ENCODE results near the gene ATXN7. TPM values are rescaled to one million over a fixed set of nuclear protein-coding genes. Genes with fewer than 3 reads are reported as not detected.
A peak's percentile ranks its signal among the peaks of the same experiment; 100 is the strongest.

The ATXN7 gene, protein sequence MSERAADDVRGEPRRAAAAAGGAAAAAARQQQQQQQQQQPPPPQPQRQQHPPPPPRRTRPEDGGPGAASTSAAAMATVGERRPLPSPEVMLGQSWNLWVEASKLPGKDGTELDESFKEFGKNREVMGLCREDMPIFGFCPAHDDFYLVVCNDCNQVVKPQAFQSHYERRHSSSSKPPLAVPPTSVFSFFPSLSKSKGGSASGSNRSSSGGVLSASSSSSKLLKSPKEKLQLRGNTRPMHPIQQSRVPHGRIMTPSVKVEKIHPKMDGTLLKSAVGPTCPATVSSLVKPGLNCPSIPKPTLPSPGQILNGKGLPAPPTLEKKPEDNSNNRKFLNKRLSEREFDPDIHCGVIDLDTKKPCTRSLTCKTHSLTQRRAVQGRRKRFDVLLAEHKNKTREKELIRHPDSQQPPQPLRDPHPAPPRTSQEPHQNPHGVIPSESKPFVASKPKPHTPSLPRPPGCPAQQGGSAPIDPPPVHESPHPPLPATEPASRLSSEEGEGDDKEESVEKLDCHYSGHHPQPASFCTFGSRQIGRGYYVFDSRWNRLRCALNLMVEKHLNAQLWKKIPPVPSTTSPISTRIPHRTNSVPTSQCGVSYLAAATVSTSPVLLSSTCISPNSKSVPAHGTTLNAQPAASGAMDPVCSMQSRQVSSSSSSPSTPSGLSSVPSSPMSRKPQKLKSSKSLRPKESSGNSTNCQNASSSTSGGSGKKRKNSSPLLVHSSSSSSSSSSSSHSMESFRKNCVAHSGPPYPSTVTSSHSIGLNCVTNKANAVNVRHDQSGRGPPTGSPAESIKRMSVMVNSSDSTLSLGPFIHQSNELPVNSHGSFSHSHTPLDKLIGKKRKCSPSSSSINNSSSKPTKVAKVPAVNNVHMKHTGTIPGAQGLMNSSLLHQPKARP
- total RNA-seq: 10.9 TPM

DNA sequence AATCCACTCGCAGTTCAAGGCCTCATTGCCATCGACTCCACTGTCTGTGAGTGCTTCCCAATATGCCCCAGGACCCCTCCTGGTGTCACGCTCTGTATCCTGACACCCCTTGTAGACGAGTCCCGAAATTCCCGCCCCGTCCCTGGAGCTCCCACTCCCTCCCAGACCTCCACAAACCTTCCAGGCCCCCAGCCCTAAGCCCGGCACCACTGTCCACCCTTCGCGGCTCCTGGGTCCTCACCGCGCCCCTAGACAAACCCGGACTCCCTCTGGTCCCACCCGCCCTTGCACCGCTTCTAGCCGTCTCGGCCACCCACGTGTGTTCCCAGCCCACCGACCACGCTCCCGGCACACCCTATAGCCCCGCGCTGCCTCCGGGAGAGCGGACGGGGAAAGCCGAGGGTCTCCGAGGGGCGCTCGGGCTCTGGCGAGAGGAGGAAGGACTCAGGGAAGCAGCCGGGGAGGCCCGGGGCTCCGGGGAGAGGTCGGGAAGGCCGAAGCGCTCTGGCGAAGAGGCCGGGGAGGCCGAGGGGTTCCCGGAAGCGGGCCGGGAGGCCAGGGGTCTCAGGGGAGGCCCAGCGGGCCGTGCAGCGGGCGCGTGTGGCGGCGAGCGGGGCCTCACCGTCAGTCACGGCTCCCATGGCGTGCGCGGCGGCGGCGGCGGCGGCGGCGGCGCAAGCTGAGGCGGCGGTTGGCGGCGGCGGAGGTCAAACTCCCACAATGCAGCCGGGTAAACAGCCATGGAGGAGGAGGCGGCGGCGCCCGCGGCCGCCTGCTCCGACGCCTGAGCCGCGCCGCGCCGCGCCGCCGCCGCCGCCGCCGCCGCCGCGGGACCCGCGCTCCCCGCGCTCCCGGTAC is at the start of gene ATXN7, which contains the start of gene THOC7:
Gene ATXN7, plus strand, starts transcription at position 718 of the 858 bp plus-strand sequence. CDS start 48,732 bp downstream, outside the sequence.
Gene THOC7, minus strand, starts transcription at position 656 of the 858 bp plus-strand sequence. Its CDS starts 15 bp downstream, at position 641.
- DNase-seq: peak; percentile 32

DNA sequence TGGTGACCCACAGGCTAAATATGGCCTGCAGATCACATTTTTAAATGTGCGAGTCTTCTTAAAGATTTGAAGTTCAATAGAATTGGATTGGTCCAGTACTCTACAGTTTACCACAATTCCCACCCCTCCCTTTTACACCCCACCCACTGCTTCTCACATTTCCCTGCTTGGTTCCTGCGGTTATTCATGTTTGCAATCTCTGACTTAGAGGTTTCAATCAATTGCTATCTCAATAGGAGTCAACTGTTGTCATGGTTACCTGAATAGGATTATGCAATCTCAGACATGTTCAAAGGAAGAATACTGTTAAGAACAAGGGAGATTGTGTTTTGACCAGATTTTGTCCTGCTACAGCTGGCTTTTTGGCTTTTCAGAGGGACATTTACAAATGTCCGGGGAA is 49.4 kb upstream of the ATXN7 start:
- DNase-seq: no peak

DNA sequence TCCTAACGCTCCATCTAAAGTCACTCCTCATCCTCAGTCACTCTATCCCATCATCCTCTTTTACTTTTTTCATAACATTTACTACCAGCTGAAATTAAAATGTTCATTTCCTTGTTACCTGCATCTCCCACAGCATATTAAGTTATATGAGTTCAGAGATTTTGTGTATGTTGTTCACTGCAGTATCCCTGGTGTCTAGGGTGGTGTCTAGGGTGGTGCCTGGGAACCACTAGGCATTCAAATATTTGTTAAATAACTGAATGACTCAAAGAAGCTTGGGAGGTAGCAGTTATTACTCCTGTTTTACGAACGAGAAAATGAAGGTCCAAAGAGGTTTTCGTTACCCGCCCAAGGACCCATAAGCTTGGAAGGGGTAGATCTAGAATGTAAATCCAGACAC is 46.4 kb upstream of the ATXN7 start:
- DNase-seq: no peak

DNA sequence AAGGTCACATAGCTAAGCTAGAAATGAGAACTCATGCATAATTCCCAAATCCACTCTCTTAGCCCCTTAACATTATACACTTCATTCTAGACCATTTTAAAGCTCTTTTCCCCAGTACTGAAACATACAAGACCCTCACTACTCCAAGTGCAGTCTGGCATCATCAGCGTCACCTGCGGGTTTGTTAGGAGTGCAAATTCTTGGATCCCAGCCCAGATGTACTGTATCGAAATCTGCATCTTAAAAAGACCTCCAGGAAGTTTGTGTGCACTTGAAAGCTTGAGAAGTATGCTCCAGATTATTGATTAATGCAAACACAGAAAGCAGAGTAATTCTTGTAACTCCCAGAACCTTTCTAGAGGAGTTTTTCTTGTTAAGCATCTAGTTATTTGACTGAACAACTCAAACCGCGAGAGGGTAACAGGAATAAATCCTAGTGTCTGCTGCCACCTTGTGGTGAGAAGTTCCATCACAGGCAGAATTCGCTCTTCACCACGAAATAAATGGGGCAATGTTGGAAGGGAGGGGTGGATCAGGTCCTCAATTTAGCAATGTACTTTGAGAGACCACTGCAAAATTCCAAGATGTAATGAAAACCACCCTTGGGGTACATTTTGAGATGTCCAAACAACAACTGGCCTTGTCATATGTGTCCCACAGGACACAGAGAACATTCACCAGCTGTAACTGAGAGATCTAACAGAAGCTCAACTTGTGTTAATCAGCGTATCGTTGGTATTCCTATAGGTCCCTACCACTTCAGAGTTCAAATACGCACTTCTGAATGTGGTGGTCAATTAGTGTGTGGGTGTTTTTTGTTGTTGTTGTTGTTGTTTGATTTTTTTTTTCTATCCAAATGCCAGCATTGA is 45.2 kb upstream of the ATXN7 start:
- peak; percentile 25 for DNase-seq

DNA sequence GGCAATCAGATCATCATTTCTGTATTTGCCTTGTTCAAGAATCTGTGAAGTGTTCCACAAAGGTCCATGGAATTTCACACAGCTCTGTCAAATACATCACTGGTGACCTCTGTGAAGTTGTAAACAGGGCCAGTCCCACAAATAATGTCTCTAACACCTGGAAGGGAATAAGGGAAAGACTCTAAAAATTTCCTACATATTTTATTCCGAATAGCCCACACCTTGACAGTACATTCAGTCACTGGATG is 44.6 kb upstream of the ATXN7 start, which contains the start of gene C3orf49:
Gene C3orf49, plus strand, starts transcription at position 149 of the 248 bp plus-strand sequence. CDS start 173 bp downstream, outside the sequence.
- no peak for DNase-seq

DNA sequence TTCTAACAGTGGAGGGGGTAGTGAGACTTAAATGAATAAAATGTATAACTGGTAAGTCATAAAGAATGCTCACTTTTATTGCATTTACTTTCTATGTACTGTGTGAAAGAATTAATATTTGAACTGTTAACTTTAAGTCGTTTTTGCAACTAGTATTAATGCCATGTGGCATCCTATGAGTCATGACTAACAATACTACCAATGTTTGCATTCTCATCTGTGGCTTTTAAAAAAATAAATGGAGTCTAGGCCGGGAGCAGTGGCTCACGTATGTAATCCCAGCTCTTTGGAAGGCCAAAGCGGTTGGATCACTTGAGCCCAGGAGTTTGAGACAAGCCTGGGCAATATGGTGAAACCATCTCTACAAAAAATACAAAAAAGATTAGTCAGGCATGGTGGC is 39.4 kb upstream of the ATXN7 start:
- no peak for DNase-seq

DNA sequence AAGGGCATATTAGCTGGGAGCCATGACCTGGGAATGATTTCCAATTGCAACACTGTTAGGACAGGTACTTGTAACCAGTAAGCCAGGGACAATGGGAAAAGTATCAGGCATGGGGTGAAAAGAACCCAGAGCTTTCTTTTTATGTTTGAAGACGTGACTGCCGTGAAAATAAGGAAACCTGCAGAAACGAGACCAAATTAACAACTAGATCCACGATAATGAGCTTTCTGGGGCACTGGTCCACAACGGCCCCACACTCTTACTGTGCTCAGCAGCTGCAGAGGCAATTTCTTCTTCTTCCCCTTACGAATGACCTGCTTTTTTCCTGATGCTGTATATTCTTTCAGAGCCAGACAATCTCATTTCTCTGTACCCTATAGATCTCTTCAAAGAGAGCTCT is 33.1 kb upstream of the ATXN7 start:
- no peak for DNase-seq

DNA sequence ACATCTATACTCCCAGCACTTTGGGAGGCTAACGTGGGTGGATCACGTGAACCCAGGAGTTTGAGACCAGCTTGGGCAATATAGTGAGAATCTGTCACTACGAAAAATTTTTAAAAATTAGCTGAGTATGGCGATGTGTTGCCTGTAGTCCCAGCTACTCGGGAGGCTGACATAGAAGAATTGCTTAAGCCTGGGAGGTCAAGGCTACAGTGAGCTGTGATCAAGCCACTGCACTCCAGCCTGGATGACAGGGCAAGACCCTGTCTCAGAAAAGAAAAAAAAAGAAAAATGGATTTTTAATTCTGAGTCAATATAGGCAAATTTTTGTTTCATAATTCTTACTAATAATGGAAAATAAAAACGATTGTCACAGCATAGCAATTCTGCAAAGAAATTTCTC is 31.3 kb upstream of the ATXN7 start:
- DNase-seq: no peak

DNA sequence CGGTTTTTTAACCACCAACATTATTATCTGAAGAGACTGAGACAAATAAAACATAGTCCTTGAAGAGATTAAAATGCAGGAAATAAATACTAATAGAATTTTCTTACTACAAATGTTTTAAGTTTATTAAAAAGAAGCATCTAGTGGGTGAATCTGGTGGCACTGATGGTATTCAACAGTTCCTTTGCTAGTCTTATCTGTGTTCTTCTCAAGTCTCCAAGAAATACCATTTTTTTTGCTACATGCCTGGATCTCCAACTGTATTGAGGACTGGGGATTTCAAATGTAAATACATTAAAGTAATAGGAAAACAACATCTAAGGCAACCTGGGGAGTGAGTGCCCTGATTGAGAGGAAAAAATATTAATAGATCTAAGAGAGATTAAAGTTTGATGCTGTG is 22.0 kb upstream of the ATXN7 start:
- no peak for DNase-seq

DNA sequence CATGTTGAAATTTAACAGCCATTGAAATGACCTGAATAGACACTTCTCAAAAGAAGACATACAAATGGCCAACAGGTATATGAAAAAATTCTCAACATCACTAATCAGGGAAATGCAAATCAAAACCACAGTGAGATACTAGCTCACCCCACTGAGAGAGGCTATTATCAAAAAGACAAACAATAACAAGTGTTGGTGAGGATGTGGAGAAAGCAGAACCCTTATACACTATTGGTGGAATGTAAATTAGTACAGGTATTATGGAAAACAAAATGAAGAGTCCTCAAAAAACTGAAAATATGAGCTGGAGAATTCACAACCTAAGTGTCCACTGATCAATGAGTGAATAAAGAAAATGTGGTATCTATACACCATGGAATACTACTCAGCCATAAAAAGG is 21.5 kb upstream of the ATXN7 start:
- no peak for DNase-seq

DNA sequence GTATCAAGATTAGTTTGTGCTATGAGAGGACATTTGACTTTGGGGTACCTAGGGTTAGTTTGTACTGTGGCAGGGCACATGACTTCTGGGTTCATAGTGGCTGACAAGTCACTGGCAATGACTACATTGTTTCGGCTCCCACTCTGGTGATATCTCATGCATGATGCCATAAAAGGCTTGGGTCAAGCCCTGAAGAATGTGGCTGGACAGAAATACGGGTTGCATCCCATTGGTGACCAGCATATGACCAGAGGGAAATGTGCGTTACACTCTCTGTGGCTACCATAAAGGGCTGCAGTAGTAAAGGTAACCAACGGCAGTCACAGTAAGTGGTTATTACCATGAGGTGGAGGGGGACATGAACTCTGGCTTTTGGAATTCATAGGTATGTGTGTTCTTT is 18.5 kb upstream of the ATXN7 start:
- no peak for DNase-seq

DNA sequence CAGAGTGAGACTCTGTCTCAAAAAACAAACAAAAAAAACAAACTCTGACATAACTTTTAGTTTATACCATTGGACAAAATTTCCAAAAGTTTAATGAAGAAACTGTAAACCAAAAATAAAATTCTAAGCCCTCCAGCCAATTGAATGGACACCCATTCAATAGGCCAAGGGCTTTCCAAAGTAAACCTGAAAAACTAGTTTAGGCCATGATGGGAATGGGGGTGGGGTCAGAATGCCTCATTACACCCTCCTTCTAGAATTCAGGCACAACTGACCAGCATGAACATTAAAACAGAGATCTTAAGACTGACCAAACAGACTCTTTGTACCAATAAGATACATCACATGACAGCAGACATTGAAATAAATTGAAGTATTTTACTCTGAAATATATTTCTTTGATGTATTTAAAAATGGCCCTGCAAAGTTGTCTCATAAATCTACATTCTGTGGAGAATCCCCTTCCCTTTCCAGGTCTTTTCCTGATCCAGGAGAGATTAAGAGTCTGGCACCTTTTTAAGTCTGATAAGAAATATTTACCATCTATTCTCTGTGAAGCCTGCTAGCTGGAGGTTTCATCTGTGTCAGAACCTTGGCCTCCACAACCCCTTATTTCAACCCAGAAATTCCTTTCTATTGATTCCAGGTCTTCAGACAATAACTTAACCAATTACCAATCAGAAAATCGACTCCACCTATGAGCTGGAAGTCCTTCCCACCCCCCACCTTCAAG is 15.8 kb upstream of the ATXN7 start:
- no peak for DNase-seq

DNA sequence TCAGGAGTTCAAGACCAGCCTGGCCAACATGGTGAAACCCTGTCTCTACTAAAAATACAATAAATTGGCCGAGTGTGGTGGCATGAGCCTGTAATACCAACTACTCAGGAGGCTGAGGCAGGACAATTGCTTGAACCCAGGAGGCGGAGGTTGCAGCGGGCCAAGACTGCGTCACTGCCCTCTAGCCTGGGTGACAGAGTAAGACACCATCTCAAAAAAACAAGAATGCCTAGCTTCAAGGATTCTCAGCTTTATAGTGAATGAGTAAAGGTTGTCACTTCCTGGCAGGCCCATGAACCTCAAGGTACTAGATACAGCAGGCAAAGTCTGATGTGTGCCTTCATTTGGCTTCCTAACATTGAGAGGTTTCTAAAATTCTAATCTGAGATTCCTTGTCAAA is 14.5 kb upstream of the ATXN7 start:
- no peak for DNase-seq

DNA sequence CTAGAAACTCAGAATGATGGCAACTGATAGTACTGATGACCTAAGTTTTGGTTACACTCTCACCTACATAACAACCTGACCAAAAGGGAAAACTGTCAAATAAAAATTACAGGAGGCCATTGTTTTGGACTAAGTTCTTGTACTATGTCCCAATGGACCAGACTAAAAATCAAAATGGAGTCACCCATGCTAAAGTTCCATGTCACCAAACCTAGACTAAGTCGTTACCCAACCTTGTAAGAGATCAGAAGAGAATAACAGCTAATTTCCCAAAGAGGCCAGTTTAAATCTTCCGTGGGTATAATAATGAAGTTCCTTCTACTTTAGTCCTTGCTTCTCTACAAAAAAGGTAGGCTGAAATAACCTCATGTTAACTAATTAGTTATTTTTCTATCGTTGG is 12.4 kb upstream of the ATXN7 start:
- no peak for DNase-seq

DNA sequence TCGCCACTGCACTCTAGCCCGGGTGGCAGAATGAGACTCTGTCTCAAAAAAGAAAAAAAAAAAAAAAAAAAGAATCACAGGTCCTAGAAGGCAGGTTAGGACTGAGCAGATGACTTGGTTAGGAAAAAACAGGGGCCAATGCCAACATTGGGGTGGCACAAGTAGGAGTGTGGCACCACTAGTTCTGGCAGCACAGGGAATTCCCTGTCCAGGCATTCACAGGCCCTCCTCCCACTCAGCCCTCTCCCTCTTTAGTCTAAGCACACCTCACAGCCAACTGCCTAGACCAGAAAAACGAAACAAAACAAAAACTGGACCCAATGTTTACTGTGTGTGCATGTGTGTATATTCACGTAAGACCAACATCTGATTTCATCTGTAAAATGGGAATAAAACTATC is 10.6 kb upstream of the ATXN7 start:
- no peak for DNase-seq

DNA sequence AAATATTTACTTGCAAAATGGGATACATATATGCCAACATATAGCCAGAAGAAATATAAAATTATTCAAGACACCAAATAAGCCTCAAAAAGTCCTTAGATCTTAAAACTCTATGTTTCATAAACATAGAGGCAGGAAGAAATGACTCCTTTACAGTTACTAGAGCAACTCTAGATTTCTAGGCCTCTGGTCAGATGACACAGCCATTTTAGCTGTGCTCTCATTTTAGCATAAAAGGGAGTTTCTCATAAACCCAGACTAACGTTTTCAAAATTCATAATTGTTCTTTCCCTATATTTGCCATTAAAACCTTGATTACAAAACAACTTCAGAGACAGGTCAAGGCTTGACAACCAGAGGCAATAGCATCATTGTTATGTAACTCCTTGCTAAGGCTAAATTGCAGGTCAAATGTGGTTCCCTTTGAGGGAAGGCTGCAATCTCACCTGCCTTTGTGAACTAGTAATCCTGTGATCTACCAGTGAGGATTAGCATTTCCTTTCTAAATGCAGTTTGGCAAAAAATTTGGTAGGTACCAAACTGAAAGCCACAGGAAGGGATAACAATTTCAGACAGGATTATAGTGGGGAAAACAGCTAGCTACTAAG is 8.2 kb upstream of the ATXN7 start:
- no peak for DNase-seq

DNA sequence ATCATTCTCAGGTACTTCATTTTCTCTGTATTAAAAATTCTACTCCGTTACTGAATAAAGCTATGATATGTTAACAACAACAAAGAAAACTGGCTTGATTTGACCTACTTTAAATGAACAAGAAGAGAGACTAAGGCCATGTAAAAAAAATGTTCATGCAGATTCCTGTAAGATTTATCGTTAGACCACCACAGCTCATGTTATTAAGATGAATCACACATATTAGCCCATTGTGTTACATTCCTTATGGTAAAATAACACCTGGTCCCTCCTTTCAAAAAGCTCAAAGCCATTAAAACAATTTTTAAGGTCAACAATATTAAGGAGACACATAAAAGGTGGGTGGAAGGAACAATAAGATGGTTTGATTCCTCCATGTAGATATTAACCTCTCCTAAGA is 6.4 kb upstream of the ATXN7 start:
- no peak for DNase-seq

DNA sequence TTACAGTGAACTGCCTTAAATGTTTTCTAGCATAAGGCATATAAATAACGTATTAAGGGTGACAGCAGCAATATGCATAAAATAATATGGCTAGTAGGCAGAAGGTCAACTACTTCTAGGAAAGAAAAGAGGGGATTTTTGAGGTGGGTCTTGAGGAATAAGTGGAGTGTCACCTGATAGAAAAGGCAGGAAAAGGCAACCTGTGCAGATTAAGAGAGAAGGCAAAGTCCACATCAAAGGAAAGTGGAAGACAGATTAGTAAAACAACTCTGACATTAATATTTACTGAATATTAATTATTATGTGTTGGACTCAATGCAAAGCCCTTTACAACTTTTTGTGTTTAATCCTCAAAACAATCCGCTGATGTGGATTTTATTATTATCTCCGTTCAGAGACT is 2.9 kb upstream of the ATXN7 start:
- DNase-seq: no peak

DNA sequence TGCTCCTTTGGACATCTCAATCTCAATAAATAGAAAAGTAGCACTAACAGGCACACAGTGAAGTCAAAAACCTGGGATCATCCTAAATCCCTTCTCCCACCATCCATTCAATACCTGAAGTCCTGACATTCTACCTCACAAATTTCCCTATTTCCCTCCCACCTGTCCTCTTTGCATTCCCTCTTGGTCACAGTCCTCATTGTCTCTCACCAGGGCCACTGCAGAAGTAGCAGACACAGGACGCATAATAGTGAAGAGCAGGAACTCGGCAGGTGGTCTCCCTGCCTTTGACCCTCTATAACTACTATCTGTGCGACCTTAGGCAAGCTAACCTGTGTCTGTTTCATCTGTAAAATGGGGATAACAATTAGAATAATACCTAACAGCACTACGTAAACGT is 2.4 kb upstream of the ATXN7 start:
- no peak for DNase-seq

DNA sequence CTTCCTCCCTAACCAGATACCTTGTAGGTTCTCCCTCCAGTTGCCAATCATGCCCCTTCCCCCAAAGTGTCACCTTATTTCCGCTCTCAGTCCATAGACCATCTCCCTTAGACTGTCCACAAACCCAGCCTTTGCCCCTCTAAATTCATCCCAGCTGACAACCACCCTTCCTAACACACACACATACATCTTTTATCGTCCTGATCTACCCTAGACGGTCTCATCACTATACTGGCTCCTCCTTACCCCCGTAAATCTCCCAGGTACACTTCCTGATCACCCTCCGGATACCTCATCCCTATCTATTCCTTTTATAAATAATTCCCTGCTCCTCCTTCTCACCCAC is 890 bp upstream of the ATXN7 start:
- DNase-seq: no peak
